ENCODE measurements around the gene BMP3.
A peak's percentile ranks its signal among the peaks of the same experiment; 100 is the strongest.
"Not testable (repeated sequence)": the region's sequence is repeated elsewhere in the genome, so short reads cannot be mapped to it uniquely, and the experiment has no call there.

The BMP3 gene, protein sequence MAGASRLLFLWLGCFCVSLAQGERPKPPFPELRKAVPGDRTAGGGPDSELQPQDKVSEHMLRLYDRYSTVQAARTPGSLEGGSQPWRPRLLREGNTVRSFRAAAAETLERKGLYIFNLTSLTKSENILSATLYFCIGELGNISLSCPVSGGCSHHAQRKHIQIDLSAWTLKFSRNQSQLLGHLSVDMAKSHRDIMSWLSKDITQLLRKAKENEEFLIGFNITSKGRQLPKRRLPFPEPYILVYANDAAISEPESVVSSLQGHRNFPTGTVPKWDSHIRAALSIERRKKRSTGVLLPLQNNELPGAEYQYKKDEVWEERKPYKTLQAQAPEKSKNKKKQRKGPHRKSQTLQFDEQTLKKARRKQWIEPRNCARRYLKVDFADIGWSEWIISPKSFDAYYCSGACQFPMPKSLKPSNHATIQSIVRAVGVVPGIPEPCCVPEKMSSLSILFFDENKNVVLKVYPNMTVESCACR

DNA sequence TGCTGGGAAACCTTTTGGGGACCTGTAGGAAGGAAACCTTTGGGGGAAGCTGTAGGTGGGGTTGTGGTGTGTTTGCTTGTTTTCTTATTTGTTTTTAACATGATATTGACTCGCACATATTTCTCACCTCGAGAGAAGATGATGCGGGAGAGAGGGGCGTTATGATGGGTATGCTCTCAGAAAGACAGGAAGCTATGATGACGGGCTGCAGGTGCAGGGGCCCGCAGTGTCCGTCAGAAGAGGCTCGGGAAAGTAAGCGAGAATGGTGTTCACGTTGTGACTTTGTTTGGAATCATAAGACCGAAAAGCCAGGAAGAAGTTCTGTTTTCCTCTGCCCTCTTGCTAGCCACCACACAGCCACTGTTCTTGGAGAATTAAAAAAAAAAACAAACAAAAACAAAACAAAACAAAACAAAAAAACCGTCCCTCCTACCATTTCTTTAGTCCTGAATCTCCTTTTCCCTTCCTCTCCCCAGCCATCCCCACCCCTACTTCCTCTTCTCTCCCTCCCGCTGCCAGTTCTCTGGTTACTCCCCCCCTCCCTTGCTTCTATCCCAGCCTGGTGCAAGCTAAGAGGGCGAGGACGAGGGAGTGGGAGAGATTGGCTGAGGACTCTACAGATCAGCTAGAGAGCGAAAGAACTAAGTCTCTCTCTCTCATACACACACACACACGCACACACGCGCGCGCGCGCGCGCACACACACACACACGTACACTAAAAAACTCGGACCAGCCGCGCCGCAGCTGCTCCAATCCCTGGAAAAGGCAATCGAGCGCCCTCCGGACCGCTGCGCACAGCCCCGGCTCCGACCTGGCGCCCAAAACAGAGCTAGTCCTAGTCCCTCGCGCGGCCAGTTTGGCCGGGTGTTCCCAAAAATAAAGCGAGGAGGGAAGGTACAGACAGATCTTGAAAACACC lies at the start of gene BMP3:
Gene BMP3, plus strand, starts transcription at position 648 of the 920 bp plus-strand sequence. CDS start 577 bp downstream, outside the sequence.
- peak; percentile 15 for DNase-seq

DNA sequence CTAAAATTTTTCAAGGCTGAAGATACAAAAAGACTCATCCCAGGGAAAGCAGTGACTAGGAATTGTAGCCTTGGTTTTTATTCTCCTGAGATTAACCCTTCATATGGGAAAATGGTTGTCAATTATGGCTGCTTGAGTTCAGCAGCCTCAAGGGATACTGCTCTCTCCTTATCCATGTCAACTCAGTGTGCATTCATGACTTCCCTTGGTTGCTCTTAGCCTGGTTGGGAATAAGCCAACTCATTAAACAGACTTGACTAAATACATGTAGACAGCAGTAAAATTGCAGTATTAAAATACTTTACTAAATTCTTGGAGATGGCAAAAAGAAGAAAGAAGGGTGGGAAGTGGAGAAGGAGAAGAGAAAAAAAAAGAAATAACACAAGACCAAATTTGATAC lies 44.5 kb upstream of the BMP3 start:
- DNase-seq, result no peak

GRCh38 chr4:80989921-80990544 lies 40.5 kb upstream of the BMP3 start:
- peak; percentile 29 for DNase-seq

DNA sequence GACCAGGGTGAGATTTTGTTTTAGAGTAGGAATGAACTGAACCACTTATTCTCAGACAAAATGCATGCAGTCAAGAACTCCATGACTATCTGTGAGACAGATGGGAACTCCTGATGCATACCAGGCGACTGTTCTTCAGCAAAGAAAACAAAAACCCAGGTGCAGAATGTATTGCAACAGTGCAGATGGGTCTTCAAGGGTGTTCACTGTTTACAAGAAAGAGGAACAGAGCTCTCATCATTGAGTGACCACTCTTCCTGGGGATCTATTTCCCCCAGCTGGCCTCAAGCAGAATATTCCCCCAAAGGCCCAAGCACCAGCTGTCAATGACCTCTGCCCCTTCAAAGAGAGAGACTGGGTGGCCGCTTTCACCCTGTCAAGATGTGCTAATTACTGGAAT lies 39.7 kb upstream of the BMP3 start:
- DNase-seq, result peak; percentile 1

DNA sequence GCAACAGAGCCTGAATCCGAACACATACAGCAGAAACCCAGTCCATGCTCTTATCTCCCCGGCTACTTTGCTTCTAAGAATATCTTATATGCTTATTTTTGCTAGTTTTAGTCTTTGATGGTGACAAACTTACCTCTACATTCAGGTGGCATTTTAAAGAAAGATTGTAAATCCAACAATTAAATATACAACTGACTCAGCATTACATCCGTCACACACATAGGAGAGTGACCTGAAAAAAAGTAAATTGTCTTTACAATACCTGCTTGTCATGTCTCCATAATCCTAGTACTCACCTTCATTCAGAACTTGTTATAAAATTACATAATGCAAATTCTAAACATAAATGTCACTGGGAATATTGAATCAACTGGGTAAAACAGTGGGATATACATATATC lies 30.6 kb upstream of the BMP3 start:
- DNase-seq, result no peak

GRCh38 chr4:81003597-81004111 lies 26.9 kb upstream of the BMP3 start:
- no peak for DNase-seq

DNA sequence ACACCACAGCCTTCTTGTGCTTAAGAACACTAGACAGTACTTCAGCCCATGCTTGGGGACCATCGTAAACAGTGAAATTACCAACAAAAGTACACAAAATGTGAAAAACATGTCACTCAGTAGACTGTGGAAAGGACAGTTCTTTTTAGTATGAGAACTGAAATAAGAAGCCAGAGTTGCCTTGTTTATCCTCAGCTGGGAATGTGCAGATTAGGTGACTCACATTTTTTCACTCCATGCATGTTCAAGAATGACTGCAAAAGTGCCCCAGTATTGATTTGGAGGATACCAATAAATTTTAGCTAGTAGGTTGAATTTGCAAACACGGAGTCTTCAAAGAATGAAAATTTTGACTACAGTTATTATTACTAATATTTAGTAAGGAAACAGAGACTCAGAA lies 23.1 kb upstream of the BMP3 start:
- no peak for DNase-seq

- DNase-seq, result not testable (repeated sequence)
Measured at GRCh38 chr4:81016566-81016965, 13.9 kb upstream of the BMP3 start.

- no peak for DNase-seq
Measured at GRCh38 chr4:81019006-81019405, 11.5 kb upstream of the BMP3 start.

- DNase-seq, result peak; percentile 50
Measured at GRCh38 chr4:81021142-81021944, 9.2 kb upstream of the BMP3 start.

DNA sequence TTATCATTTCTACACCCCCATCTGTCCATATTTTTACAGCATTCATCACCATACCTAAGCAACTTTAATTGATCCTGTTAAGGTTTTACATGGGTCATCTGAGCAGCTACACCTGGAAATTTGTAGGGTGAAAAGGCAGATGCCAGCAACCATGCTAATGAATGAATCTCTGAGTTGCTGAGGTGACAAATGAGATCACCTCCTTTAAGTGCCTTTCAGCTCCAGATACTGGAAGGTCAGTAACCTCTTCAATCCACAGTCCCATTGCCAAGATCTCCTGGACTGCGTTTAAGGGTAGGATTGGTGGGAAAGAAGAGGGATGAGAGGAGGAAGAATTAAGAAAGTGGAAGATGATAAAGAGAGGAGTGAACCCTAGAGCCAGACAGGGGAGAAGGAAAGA lies 8.5 kb upstream of the BMP3 start:
- DNase-seq, result no peak

DNA sequence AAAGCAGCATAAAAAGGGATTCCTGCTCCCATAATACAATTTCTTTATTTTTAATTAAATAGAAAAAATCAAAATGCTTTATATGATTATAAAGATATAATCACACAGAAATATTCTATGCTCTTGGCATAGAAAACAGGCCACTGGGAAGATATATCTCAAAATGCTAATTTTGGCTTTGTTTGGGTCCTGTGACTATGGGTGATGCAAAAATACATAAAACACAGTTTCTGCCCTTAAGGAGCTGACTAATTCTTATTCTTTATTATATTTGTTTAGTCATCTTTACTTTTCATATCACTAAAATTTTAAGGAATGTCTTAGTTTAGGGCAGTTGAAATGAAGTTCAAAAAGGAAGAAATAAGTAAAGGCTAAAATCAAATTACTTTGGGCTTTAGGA lies 7.0 kb upstream of the BMP3 start:
- no peak for DNase-seq

GRCh38 chr4:81030981-81031791 lies 678 bp downstream of the BMP3 start:
- DNase-seq, result peak; percentile 4

DNA sequence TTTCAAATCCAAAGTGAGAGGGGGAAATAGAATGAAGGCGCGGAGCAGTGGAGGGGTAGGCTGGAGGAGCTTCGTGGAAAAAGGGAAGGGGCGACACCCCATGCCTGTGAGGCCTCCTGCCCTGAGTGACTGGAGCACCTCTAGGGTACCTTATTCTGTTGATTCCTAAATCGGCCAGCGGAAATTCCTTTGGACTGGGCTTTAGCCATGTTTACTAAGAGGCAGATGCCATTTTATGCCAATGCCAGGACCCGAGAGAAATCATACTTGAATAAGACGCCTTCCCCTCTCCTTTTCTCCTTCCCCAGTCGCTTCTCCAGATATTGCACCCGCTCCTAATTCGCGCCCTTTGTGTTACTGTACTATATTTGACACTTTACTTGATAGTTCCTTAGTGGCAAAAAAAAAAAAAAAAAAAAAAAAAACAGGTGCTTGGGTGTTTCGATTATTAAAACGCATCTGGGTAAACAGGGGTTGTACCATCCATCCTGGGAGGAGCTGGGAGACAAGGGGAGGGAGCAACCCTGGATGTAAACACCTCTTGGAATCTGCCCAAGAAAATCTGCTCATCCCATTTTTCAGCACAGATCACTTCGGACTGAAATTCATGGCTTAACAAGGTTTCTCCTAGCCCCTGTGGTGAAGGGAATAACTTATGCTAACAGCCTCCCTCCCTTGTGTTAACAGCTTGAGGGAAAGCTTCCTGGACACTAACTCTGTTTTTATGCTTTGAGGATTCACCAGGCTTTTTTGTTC lies 1.5 kb downstream of the BMP3 start:
- DNase-seq, result no peak

GRCh38 chr4:81032771-81033684 lies 2.5 kb downstream of the BMP3 start:
- DNase-seq, result peak; percentile 7

- DNase-seq, result no peak
Measured at GRCh38 chr4:81038636-81039350, 8.3 kb downstream of the BMP3 start.

DNA sequence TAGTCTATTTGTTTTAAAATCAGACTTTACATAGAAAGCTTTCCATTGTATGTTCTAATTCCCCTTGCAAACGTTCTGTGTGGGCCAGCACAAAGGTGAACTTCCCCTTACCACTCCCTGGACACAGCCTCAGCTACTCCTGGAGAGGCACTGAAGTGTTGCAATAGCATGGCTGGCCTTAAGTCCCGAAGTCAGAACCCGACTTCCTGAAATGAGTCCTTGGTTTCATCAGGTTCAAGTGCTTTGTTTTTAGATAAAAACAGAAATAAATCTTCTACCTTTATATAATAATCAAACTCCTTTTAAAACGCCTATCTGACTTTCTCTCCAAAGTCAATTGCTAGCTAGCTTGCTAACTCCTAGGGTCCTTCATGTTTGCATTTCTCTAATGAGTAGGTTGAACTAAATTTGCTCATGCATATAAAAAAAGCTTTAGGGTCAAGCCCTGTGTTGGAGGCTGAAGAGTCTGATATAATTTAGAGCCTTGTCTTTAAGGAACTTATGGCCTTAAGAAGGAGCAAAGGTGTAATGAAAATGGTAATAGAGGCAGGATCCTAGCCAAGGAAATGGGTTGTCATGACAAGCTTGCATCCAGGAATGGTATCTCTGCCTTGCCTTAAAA lies 9.0 kb downstream of the BMP3 start:
- no peak for DNase-seq

DNA sequence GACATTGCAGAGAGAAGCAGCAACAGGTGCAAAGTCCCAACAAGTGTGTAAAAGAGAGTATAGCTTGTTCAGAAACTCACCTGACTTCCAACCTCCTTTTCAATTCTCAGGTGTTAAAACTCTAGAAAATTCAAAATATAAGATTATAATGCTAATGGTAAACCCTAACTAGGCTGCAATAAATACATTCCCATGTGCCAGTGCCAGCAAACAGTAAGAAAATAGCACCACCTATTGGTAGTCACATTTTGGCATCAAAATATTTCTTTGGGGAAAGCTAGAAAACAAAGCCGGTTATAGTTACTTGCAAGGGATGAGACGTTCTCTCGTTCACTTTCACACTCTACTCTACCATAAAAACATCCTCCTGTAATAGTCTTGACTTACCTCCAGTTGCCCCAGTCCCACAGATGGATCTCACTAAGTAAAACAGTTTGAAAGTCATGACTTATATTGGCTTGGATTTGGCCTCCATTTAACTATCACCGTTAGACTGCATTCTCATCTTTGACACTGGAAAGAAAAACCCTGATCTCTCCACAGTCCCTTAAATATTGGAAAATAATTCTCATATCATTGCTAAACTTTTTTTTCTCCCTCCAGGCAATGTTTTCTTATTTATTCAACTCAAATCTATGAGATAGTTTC lies 9.6 kb downstream of the BMP3 start:
- DNase-seq, result peak; percentile 48

All from NCI-H510A treated with DMSO at 0.1 percent for 48 hours (cell line).